ENCODE results near the gene DAPK1. TPM values are rescaled to one million over a fixed set of nuclear protein-coding genes. Genes with fewer than 3 reads are reported as not detected.

DAPK1 gene
- total and polyA plus RNA-seq, 10 of the 15 experiments (the other 5 are each of a cell fraction or from before 2014, with no cell fraction given), result 8.2 to 94.7 (median 51.6) TPM

DNA sequence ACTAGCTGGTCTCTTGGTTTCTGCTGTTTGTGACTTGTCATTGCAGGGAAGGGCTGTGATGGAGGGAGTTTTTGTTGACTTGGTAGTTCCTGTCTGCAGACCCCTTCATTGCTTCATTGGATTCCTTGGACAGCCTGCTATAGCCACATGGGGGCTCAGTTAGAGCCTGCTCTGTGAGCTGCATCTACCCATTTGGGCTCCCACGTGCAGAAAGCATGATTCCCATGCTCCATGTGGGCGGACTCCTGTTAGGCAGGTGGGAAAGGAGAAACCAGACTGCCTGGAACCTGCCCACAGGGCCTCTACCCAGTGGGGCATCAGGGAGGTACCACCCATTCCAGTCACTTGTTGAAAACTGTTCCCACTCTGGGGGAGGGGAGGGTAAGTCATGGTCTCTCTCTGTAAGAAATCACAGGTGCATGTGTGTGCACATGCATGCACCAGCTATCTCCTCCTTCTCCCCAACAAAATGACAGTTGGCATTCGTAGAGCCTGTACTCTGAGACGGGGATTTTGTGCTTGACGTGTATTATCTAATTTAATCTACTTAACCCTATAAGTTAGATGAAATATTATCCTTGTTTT lies 61.0 kb downstream of the DAPK1 start:
- Histone ChIP-seq H3K4me2 (ENCODE audit: control insufficient read depth, insufficient read depth) (no peak overlapping the region), H3K79me2 (ENCODE audit: control insufficient read depth, insufficient read depth, low read length) (peaks cover 28% of the 10 kb centered on the region), H3K9ac (ENCODE audit: control insufficient read depth, insufficient read depth, low read length) (no peak overlapping the region), H3K4me3 (no peak overlapping the region), H4K20me1 (ENCODE audit: control insufficient read depth, insufficient read depth) (no peaks in the 10 kb centered on the region), H3K36me3 (ENCODE audit: control insufficient read depth in 2 of 2, insufficient read depth in 2 of 2, low read length in 1 of 2) (peaks cover 0 to 4% of the 10 kb centered on the region in 2 experiments; a peak in 2 of 4 replicates), H2AFZ (ENCODE audit: control insufficient read depth, low read depth, low read length) (no peak overlapping the region), H3K9me3 (replicated peaks; ENCODE audit: control insufficient read depth, insufficient read depth, low read length) (peaks cover 2% of the 10 kb centered on the region; the same call in 2 of the 3 replicates), H3K27me3 (replicated peaks in 1 of 2; ENCODE audit: control insufficient read depth in 2 of 2, insufficient read depth in 2 of 2, low read length in 1 of 2) (no peaks in the 10 kb centered on the region), H3K4me1 (ENCODE audit: control insufficient read depth, insufficient read depth, low read length) (peaks cover 70% of the 10 kb centered on the region), H3K27ac (ENCODE audit: control insufficient read depth, insufficient read depth) (peak overlapping the region; percentile 75)
- no TSS peak for BruUV-seq (replicated peaks)
- RAD21 ChIA-PET (ENCODE audit: unreplicated experiment), result interaction anchor here (0.6 to 8.2 kb wide), 10 partner anchors 8 to 217 kb away, joined by 3 to 63 read pairs (median 4); no protein-coding TSS in a partner anchor
- POLR2A ChIA-PET, result interaction anchor here (1.3 to 4.7 kb wide), 7 partner anchors 11 to 59 kb away, joined by 3 to 29 read pairs (median 5); no protein-coding TSS in a partner anchor
- 46% methylated on average over 5 of the region's 5 CpGs for WGBS (ENCODE audit: insufficient coverage, insufficient replicate concordance, low lambda C conversion rate, missing lambda C conversion rate)
- FAIRE-seq, result no peak
- intact Hi-C loops (cut with micrococcal nuclease; ENCODE audit: unreplicated experiment), result loop anchor here (1.0 kb wide), 1 partner anchor 59 kb away; no protein-coding TSS in a partner anchor
- DNase-seq (ENCODE audit: low read depth, low spot score), result no peak
- no peak for ATAC-seq
- CTCF ChIA-PET, result interaction anchor here (1.1 to 2.0 kb wide), 4 partner anchors 11 to 103 kb away, joined by 3 to 10 read pairs (median 5); no protein-coding TSS in a partner anchor
- SMC1A ChIA-PET (ENCODE audit: uncharacterized antibody, unreplicated experiment), result interaction anchor here (0.7 to 7.8 kb wide), 18 partner anchors 11 to 96 kb away, joined by 3 to 62 read pairs (median 6); partner anchors contain the start of gene DAPK1
- in situ Hi-C loops (cut with MboI), result loop anchor here (25.0 kb wide), 1 partner anchor 1754 kb away; the partner anchor contains the start of genes CKS2 and SECISBP2
- TF ChIP-seq, protein P1, sequence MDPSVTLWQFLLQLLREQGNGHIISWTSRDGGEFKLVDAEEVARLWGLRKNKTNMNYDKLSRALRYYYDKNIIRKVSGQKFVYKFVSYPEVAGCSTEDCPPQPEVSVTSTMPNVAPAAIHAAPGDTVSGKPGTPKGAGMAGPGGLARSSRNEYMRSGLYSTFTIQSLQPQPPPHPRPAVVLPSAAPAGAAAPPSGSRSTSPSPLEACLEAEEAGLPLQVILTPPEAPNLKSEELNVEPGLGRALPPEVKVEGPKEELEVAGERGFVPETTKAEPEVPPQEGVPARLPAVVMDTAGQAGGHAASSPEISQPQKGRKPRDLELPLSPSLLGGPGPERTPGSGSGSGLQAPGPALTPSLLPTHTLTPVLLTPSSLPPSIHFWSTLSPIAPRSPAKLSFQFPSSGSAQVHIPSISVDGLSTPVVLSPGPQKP (IDR thresholded peaks at IDR 0.05; ENCODE audit: low read depth, low read length), result no peak
- TF ChIP-seq, protein P2, sequence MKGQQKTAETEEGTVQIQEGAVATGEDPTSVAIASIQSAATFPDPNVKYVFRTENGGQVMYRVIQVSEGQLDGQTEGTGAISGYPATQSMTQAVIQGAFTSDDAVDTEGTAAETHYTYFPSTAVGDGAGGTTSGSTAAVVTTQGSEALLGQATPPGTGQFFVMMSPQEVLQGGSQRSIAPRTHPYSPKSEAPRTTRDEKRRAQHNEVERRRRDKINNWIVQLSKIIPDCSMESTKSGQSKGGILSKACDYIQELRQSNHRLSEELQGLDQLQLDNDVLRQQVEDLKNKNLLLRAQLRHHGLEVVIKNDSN (IDR thresholded peaks at IDR 0.05; ENCODE audit: borderline replicate concordance, extremely low read length, insufficient read depth, low read depth, low read length), result no peak
- TF ChIP-seq, protein P3, sequence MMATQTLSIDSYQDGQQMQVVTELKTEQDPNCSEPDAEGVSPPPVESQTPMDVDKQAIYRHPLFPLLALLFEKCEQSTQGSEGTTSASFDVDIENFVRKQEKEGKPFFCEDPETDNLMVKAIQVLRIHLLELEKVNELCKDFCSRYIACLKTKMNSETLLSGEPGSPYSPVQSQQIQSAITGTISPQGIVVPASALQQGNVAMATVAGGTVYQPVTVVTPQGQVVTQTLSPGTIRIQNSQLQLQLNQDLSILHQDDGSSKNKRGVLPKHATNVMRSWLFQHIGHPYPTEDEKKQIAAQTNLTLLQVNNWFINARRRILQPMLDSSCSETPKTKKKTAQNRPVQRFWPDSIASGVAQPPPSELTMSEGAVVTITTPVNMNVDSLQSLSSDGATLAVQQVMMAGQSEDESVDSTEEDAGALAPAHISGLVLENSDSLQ (IDR thresholded peaks at IDR 0.05), result no peak
- no peak for TF ChIP-seq SMAD1 (IDR thresholded peaks at IDR 0.05; ENCODE audit: low read depth, partially characterized antibody)
- TF ChIP-seq, protein P4, sequence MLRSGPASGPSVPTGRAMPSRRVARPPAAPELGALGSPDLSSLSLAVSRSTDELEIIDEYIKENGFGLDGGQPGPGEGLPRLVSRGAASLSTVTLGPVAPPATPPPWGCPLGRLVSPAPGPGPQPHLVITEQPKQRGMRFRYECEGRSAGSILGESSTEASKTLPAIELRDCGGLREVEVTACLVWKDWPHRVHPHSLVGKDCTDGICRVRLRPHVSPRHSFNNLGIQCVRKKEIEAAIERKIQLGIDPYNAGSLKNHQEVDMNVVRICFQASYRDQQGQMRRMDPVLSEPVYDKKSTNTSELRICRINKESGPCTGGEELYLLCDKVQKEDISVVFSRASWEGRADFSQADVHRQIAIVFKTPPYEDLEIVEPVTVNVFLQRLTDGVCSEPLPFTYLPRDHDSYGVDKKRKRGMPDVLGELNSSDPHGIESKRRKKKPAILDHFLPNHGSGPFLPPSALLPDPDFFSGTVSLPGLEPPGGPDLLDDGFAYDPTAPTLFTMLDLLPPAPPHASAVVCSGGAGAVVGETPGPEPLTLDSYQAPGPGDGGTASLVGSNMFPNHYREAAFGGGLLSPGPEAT (IDR thresholded peaks at IDR 0.05; ENCODE audit: low read depth), result no peak
- no peak for TF ChIP-seq EZH2 (IDR thresholded peaks at IDR 0.05; ENCODE audit: borderline replicate concordance, control insufficient read depth, low read depth, low read length)
- TF ChIP-seq GABPA (IDR thresholded peaks at IDR 0.05; ENCODE audit: low read depth), result no peak
- no peak for TF ChIP-seq CBFB (IDR thresholded peaks at IDR 0.05; ENCODE audit: low read depth)
- TF ChIP-seq, protein P5, sequence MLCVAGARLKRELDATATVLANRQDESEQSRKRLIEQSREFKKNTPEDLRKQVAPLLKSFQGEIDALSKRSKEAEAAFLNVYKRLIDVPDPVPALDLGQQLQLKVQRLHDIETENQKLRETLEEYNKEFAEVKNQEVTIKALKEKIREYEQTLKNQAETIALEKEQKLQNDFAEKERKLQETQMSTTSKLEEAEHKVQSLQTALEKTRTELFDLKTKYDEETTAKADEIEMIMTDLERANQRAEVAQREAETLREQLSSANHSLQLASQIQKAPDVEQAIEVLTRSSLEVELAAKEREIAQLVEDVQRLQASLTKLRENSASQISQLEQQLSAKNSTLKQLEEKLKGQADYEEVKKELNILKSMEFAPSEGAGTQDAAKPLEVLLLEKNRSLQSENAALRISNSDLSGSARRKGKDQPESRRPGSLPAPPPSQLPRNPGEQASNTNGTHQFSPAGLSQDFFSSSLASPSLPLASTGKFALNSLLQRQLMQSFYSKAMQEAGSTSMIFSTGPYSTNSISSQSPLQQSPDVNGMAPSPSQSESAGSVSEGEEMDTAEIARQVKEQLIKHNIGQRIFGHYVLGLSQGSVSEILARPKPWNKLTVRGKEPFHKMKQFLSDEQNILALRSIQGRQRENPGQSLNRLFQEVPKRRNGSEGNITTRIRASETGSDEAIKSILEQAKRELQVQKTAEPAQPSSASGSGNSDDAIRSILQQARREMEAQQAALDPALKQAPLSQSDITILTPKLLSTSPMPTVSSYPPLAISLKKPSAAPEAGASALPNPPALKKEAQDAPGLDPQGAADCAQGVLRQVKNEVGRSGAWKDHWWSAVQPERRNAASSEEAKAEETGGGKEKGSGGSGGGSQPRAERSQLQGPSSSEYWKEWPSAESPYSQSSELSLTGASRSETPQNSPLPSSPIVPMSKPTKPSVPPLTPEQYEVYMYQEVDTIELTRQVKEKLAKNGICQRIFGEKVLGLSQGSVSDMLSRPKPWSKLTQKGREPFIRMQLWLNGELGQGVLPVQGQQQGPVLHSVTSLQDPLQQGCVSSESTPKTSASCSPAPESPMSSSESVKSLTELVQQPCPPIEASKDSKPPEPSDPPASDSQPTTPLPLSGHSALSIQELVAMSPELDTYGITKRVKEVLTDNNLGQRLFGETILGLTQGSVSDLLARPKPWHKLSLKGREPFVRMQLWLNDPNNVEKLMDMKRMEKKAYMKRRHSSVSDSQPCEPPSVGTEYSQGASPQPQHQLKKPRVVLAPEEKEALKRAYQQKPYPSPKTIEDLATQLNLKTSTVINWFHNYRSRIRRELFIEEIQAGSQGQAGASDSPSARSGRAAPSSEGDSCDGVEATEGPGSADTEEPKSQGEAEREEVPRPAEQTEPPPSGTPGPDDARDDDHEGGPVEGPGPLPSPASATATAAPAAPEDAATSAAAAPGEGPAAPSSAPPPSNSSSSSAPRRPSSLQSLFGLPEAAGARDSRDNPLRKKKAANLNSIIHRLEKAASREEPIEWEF (IDR thresholded peaks at IDR 0.05; ENCODE audit: insufficient replicate concordance, low read depth, low read length), result no peak
- TF ChIP-seq ZBED1 (IDR thresholded peaks at IDR 0.05; ENCODE audit: borderline replicate concordance), result no peak
- no peak for TF ChIP-seq NFYA (IDR thresholded peaks at IDR 0.05; ENCODE audit: borderline replicate concordance, low read depth, low read length)
- TF ChIP-seq IRF4 (IDR thresholded peaks at IDR 0.05; ENCODE audit: low read depth, low read length), result no peak
